Suppressor macrophage treated with lipopolysaccharide for 1 hour (primary cell): ENCODE results near the gene AQP12A.

Source experiments
- DNase-seq, 3 donors: peaks; one replicate each; pipeline ENCODE4 v3.0.0-alpha.2; 2020 to 2022

Gene AQP12A

DNA sequence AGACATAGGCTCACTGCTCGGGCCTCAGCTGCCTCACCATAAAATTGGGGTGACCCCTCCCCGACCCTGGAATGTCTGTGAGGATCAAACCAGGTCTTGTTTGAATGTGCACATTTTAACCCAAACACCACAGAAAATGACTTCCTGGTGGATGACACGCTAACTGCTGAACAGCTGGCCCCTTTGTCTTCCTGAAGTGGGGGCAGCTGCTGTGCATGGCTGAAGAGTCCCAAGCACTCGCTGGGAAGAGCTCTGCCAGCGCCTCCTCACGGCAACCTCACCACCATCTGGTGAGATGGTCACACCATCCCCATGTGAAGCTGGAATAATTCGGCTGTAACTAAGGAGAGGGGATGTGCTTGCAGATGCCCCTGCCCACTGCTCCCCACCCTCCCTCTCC lies 34.0 kb downstream of the AQP12A start:
- DNase-seq = no peak

DNA sequence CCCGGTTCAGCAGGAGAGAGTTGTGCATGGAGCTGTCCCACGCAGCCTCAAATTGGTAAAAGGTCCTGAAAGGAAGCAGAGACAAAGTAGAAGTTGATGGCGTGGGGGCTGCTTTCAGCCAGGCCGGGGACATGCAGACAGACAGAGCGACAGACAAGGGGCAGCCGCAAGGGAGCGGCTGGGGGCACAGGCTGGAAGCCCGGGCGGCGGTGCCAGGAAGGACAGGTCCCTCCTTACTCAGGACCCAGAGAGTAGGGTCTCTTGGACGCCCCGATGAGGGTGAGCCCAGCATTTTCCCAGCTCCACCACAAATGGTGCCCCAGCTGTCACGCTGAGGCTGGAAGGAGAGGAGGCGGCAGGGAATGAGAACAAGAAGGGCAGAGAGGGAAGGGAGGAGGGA lies 35.2 kb downstream of the AQP12A start:
- DNase-seq = no peak

DNA sequence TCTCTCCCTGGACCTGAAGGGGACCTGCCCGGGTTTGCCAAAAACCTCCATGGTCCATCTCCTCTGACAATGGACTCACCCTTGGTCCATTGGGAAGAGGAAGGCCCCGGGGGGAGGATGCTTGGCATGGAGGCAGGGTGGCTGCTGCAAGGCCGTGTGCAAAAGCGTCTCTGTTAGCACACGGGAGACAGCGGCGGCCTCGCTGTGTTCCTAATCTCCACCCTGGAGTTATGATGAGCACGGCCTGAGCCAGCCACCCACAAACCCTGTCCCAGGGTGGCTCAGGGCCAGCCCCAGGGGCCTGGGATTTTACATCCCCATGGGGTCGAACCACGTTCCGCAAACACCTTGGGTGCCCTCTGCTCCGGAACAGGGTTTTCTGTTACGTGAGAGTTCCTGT lies 35.8 kb downstream of the AQP12A start:
- DNase-seq = no peak

DNA sequence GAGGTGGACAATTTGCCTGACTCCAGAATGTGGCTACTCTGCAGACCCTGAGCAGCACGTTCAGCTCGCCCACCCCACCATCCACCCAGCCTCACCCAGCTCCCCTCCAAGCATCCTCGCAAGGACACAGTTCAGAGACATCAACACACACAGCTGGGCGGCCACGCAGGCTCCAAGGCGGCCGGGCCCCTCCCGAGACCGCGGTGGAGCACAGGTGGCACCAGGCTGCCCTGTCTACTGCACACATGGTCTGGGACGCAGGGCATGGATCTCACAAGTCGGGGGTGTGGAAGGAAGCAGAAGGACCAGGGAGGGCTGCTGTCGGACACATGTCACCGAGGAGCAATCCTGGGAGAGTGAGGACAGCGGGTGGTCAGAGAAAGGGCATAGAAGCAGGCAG lies 36.2 kb downstream of the AQP12A start:
- no peak for DNase-seq

DNA sequence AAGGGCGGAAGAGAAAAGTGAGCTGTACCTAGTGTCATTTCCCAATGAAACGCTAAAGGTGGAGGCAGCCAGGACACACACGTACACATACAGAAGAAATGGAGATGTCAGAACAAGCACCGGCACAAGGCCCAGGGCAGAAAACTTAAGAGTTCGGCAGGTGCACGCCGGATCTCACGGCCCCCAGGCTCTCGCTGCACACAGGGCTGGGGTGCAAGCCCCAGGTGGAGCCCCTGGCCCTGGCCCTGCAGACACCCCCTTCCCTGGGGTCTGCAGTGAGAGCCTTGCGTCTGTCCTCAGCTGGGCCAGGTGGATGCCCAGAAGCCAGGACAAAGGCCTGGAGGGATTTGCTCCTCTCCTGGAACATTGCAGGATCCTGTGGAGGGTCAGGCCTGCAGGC lies 36.7 kb downstream of the AQP12A start:
- DNase-seq = no peak

DNA sequence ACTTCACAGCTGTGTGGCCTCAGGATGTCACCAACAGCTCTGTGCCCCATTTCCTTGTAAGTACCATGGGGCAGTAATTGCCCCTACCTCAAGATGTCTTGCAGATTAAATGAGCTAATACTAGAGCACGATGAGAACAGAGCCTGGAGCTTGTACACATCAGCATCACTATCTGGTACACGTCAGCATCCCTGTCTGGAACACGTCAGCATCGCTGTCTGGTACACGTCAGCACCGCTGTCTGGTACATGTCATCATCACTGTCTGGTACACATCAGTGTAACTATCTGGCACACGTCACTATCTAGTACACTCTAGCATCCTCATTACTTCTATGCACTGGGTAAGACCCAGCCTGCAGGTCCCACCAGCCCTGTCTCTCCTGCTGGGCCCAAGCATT lies 37.2 kb downstream of the AQP12A start:
- no peak for DNase-seq

DNA sequence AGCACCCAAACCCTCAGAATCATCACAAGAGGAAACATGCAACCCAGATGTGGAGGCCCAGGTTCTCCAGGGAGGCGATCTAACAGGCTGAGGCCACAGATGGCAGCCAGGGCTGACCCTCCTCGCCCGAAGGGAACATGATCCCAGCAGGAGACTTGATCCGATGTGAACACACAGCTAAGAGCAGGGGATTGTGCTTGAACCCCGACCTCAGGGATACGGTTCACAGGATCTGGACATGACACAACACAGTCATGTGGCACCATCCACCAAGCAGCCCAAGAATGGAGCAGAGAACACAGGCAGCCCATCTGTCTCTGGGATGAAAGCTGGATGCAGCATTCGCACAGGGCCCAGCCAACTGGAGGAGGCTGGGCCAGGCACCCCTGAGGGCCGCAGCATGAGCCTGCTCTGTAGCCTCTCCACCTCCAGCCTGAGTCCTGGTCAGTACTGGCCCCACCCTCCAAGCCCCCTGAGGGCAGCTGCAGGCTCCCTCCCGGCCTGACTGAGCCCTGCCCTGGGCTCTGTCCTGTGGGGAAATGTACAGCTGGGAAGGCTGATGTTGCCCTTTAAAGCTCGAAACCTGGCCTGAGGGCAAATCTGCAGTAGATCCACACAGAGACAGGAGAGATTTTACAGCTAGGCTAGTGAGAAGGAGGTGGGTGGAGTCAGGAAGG lies 39.0 kb downstream of the AQP12A start:
- DNase-seq = no peak

DNA sequence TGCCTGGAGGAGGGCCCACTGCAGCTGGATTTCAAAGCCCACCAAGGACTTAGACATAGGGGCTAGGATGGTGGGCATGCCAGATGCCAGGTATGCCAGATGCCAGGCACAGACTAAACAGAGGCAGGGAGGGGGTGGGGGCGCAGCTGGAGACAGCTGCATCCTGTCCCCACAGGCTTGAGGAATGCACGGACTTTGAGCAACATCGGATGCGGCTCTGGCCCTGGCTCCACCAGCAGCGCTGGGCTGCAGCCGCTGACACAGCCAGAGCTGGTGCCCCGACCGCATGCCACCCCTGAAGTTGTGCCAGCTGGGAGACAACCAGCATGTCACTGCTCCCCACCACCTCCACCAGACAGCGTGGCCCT lies 39.5 kb downstream of the AQP12A start:
- no peak for DNase-seq

DNA sequence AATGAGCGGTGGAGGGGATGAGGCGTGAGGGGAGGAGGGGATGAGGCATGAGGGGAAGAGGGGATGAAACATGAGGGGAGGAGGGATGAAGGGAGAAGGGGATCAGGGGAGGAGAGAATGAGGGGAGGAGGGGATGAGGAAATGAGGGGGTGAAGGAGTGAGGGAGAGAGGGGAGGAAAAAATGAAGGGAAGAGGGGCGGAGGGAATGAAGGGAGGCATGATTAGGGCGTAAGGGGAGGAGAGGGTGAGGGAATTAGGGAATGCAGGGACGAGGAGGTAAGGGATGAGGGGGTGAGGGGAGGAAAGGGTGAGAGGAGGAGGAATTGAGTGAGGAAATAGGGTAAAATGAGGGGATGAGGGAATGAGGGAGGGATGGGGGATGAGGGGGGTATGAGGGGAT lies 40.5 kb downstream of the AQP12A start:
- DNase-seq = no peak

DNA sequence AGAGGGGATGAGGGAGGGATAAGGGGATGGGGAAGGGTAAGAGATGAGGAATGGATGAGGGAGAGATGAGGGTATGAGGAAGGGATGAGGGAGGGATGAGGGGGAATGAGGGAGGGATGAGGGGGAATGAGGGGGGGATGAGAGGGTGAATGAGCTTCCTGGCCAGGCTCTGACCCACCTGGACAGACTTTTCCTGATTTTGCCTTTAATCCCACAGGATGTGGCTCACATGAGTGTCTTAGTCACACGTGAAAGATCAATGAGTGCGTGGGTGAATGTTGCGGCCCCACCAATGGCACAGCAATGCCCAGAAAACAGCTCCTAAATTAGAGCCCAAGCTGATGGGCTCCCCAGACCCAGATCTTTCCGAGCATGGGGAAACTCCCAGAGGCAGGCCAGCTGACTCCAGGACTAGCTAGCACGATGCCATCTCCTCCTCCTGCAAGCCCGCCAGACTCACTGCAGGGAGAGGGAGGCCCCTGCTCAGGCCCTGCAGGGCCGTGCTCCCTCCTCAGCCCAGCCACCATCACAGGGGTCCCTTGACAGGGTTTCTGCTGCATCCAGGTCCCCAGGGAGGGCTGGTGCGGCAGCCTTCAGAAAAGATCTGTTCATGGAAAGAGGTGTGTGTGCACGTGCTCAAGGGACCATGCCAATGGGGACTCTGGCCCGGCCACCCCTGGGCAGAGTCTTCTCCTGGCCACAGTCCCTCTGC lies 41.4 kb downstream of the AQP12A start:
- no peak for DNase-seq

DNA sequence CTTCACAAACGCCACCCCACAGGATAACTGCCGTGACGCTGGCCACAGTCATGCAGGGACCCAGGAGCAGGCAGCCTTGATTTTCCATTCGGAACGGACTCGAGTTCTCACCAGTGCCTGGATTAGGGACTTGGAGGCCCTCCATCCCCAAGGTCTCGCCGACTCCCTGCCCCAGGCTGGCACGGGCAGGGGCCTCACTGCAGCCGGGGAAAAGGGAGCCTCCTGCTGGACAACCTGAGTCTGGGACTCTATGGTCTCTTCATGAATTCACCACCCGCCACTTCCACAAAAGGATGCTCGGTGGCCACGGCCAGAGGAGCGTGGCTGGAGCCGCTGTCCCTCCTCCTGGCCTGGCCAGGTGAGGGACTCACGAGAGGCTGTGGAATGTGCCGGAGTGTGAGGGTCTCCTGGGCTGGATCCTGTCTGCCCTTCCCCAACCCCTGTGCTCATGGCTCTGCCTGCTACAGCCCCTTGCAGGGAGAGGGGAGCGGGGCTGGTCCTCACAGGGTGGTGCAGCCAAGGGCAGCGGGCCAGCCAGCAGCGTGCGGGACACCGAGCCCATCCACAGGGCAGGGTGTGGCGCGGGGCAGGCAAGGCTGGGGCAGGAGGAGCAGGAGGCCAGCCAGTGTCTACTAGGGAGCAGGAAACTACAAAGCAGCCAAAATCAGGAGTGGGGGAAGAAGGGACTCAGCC lies 42.3 kb downstream of the AQP12A start:
- peak in 2 of 3 donors; percentile 41 to 46 for DNase-seq

DNA sequence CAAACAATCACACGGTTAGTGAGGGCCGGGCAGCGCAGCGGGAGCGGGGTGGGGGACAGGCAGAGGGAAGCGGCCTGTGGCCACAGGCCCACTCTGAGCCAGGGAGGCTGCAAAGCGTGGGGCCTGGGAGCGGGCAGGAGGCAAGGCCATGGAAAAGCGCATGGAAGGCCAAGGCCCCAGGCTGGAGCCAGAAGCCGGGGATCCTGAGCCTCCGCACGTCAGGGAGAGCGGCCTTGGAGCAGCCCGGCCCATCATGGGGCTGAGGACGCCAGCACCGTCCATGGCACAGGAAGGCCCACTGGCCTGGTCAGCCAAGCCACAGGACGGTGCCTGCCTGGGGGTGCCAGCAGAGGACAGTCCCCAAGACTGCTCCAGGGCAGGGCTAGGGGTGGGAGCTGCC lies 43.1 kb downstream of the AQP12A start:
- no peak for DNase-seq

DNA sequence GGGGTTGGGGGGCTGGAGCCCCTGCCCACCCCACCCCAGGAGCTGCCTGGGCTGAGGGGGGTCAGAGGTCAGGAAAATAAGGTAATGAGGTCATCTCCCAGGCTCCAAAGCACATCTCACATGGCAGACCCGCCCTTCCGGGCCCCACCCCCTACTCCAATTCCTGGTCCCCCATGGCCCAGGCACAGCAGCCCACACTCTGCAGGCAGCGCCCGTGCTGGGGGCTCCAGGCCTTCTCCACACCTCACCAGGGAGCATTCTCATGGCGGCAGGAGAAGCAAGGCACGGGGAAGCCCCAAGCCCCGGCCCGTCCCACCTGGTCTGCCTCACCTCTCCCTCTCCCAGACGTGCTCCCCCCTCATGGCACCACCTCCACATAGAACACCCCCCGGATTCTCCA lies 43.8 kb downstream of the AQP12A start:
- DNase-seq = no peak

DNA sequence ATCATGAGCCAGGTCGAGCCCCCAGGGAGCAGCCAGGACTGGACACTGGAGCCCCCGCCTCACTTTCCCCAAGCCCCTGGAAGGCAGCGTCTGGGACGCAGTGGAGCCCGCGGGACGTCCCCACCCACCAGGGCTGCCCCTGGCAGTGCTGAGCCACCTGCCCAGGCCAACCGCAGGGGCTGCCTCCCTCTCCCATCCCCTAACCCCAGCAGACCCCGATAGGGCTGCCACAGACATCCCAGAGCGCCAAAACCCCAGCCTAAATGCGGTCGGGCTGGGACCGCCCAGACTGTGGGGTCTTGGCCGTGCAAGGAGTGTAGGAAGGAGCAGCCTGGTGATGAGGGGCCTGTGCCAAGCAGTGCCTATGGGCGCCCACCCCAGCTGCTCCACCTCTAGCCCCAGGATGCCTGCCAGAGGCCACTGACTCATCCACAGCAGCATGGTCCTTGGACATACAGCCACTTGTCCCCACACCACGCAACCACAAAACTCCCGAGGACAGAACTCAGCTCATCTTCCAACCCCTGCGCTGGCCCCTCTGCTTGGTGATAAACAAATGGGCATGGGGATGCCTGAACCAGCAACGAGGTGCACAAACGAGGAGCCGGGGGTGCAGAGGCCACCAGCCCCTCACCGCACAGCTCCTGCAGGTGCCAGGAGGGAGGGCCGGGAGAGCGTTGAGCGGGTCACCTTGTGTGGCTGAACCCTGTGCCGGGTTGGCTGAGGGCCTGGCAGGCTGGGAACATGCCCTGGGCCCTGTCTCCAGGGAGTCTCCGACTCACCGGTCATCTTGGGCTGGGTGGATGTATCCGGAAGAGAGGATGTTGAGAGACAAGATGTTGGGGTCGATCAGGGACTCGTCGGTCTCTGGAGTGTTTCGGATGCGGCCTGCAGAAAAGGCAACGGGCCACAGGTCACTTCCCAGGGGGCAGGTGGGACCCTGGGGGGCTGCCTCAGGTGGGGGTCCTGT lies 44.9 kb downstream of the AQP12A start:
- no peak for DNase-seq

DNA sequence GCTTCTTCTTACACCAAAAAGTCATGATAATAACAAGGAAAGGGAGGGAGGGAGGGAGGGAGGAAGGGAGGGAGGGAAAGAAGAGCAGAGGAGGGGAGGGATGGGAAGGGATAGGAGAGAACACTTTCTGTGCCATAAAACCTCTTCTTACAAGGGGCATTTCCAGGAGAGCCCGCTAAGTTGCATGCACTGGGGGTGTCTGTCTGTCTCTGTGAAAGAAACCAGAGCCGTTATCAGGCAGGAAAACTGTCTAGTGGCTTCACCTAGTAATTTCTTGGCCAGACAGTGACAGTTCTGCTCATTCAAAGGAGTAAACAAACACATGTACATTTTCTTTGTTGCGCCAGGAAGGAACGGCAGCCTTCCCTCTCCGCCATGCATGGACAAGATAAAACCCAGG lies 45.8 kb downstream of the AQP12A start:
- DNase-seq = no peak

DNA sequence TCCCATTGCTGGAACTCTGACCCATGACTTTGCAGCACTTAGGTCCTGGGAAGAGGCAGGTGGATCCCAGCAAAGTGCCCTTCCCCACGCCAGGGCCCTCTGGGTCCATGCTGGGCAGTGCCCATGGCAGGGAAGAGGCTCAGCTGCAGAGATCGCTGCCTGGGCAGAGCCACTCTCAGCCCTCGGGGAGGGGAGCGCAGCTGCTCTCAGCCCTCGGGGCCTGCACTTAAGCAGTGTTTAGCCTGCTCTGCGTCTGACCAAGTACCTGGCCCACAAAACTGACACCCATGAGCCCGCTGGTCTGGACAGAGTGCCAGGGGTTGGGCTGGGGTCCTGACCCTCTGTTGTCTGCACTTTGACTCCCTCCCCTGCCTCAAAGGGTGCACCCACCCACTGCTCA lies 46.3 kb downstream of the AQP12A start:
- DNase-seq = no peak

DNA sequence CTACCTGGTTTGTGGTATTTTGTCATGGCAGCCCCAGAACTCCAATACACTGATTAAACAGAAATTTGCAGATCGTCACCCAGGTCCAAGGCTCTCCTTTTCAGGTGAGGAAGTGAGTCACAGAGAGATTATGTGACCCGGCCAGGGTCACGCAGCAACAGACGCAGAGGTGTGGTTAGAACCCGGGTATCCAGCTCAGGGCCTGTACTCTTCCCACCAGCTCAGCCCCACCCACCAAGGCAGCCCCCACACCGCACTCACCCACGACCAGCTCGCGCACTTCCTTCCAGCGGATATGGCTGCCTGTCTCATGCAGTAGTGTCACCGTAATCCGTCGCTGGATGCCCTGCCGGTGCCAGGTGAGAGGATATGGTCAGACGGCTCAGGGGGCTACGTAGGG lies 48.1 kb downstream of the AQP12A start:
- no peak for DNase-seq

DNA sequence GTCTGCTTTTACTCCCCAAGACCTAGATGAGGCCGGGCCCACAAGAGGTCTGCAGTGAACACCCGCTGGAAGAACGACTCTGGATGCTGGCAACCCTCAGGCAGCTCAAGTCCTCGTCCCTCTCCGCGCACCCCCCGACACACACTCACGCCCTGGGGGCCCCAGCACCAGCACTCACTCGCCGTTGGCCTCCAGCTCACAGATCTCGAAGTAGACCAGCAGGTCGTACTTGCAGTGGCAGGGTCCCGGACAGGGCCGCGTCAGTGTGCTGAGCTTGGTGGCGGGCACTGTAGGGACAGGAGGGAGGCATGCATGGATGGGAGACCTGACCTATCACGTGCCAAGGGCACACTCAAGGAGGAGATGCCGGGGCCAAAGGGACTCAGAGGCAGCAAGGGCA lies 49.4 kb downstream of the AQP12A start:
- no peak for DNase-seq

DNA sequence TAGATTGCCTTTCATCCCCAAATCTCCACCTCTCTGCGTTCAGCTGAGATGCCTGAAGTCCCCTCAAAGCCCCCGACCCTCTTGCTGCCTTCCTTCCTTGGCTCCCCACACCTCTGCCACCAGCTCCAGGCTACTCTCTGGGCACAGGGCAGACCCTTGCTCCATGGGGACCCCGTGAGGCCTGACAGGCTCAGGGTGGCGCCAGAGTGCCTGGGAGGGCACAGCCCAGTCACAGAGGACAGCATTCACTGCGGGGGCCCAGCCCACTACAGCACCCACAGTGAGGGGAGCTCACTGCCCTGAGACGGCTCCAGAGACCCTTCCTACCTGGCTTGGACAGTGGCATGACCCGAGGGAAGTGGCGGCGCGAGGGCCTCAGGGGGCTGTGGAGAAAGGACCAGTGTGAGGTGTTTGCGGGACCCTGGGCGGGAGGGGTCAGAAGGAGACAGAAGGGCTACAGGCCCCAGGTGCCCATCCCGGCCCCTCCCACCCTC lies 51.0 kb downstream of the AQP12A start:
- DNase-seq = no peak

DNA sequence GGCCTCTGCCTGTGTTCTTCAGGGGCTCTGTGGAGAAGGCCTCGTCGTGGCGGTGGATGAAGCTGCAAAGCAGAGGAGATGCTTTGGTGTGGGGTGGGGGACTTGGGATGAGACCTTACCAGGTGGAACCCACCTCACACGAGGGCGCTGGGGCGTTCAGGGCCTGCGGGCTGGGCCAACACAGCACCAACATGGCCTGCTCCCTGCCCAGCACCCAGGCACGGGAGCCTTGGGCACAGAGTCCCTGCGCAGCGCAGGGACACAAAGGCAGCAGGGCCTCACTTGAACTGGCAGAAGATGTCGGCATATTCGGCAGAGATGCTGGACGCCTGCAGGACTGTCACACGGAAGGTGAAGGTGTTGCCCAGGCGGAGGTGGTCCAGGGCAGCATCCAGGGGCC lies 53.8 kb downstream of the AQP12A start:
- no peak for DNase-seq

DNA sequence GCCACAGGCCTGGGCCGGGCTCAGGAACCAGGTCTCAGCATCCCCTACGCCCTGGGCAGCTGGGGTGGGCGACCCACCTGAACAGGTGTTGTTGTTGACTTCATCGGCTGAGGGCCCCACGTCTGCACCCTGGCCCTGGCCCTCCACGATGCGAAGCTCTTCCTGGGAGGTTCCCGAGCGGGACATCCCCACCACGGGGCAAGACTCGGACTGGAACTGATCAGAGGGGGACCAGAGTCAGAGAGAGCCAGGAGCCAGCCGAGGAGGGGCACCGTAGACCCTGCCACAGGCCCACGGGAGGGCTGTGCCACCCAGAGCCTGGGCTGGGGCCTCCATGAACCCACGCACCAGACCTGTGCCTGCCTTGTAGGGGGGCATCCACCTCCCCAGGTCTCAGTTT lies 54.3 kb downstream of the AQP12A start:
- DNase-seq = no peak

DNA sequence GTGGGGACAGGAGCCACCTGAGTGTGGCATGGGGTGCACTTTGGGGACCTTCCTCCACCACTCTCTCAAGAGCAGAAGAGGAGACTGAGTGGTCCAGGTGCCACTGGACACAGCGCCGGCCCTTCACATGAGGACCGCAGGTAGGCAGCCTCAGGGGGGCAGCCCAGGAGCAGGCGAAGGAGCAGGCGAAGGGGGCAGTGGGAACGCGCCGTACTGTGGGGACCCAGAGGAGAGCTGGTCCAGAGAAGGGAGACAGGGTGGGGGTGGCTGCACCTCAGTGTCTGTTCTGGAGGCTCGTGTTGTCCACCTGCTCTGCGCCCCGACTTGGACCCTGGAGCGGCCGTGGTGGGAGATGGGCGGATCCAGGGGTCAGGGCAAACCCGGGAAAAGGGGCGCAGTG lies 55.0 kb downstream of the AQP12A start:
- DNase-seq = no peak

DNA sequence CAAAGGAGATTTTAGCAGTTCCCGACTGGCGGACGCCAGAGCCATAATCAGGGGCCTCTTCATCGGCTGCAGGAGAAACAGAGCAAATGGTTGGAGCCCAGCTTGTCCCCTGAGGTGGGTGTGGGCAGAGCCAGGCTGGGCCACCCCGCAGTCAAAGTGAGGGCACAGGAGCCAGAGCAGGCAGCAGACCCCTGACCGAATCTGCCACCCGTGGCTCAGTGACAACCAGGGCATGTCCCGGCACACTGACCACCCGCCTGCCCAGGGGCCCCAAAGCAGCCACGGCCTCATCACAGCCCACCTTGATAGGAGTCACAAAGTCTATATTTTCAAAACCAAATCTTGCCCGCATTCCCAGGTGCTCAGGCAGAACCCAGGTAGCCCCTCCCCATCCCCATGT lies 55.6 kb downstream of the AQP12A start:
- DNase-seq = no peak
